ENCODE measurements around the gene ABAT. TPM values are rescaled to one million over a fixed set of nuclear protein-coding genes. Genes with fewer than 3 reads are reported as not detected.

The ABAT gene
- total and polyA plus RNA-seq, 4 donors = 4.4 to 14.0 (median 7.1) TPM

DNA sequence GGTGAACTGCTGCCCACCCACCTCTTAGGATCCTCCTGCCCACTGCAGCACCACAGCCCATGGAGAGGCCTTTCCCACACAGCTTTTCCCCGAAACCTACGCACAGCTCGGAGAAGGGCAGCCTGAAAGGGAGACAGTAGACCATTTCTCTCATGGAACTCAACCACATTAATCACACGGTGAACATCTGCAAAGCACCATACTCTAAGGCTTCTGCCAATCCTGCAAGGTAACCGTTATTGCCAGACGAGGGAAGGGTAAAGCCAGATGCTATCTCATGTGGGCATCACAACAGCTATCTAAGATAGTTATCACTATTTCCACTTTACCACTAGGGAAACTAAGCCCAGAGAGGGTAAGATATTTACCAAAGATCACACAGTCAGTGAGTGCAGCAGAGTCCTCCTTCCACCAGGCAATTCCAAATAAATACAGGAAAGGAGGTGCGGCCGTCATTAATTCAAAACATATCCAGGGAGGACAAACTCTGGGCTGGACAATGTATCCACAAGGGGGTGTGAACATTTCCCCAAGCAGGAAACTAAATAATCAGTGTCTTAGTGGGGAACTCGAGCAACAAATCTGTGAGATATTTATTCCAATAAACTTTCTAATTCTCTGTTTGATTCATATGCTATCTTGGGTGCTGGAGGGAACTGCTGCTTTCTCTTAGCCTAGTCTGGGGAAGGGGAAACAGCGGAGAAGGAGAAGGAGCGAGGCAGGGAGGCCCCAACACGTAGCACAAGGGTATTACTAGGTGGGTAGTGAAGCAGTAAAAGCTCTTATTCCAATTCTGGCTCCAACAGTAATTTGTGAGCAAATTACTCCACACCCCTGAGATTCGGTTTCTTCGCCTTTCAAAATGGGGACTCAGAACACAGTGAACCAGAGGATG is 122.3 kb downstream of the ABAT start:
- no peak for DNase-seq
- TF ChIP-seq, protein P1, sequence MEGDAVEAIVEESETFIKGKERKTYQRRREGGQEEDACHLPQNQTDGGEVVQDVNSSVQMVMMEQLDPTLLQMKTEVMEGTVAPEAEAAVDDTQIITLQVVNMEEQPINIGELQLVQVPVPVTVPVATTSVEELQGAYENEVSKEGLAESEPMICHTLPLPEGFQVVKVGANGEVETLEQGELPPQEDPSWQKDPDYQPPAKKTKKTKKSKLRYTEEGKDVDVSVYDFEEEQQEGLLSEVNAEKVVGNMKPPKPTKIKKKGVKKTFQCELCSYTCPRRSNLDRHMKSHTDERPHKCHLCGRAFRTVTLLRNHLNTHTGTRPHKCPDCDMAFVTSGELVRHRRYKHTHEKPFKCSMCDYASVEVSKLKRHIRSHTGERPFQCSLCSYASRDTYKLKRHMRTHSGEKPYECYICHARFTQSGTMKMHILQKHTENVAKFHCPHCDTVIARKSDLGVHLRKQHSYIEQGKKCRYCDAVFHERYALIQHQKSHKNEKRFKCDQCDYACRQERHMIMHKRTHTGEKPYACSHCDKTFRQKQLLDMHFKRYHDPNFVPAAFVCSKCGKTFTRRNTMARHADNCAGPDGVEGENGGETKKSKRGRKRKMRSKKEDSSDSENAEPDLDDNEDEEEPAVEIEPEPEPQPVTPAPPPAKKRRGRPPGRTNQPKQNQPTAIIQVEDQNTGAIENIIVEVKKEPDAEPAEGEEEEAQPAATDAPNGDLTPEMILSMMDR (IDR thresholded peaks at IDR 0.05; ENCODE audit: control extremely low read depth, extremely low read depth) = no peak
- ATAC-seq (ENCODE audit: insufficient read depth, low FRiP score) = no peak
- 43 to 47% methylated on average over 14 of the region's 14 CpGs for WGBS, 2 donors
- Histone ChIP-seq H3K9ac (ENCODE audit: insufficient read depth in 1 of 2, low read length in 2 of 2) (peak overlapping the region; percentile 31 to 82), H3K27me3 (ENCODE audit: control insufficient read depth in 3 of 3, insufficient read depth in 3 of 3, low read length in 2 of 3) (no peaks in the 10 kb centered on the region), H3K4me1 (ENCODE audit: control insufficient read depth in 5 of 5, insufficient read depth in 5 of 5, low read length in 5 of 5) (peaks cover 8 to 22% (median 11%) of the 10 kb centered on the region in 5 donors), H3K4me3 (peak overlapping the region; percentile 43), H3K9me3 (ENCODE audit: control insufficient read depth in 4 of 4, insufficient read depth in 3 of 4, low read length in 3 of 4) (no peaks in the 10 kb centered on the region), H3K36me3 (ENCODE audit: control insufficient read depth in 4 of 4, insufficient read depth in 4 of 4, low read length in 4 of 4) (peaks cover under 1 to 10% (median under 1%) of the 10 kb centered on the region in 4 donors), H3K27ac (ENCODE audit: low read depth in 1 of 2, low read length in 1 of 2) (peak overlapping the region; percentile 21 to 50)

DNA sequence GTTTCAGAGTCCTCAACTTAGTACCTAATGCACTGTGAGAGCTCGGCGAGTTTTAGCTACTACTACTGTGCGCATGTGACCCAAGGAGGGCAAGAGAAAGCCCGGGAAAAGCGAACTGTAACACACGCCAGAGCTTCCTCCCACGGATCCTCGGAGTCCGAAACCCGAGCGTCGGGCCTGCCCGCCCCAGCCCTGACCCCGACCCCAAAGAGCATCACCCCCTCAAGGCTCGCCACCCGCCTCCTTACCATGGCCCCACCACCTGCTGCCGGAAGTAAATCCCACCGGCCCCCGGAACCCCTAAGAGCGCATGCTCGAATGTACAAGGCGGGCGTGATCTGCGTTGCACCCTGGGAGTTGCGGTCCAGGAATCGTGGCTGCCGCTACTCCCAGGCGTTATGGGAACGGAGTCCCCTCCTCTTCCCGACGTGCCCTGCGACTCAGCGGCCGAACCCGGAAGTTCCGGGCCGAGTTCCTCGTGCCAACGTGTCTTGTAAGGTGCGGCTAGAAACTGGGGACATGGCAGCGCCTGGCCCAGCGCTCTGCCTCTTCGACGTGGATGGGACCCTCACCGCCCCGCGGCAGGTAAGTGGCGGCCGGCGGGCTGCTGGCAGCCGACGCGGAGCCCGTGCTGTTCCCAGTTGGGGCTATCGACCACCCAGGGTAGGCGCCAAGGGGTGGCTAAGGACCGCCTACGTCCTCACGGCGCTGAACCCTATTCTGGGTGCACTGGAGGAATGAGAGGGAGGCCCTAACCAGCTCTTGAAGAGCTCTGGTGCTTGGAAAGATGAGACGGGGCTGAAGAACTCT is 123.2 kb downstream of the ABAT start, which contains the start of the genes PMM2 and TMEM186:
Gene PMM2, plus strand, starts transcription at position 476 of the 810 bp plus-strand sequence. Its CDS starts 44 bp downstream, at position 520.
Gene TMEM186, minus strand, starts transcription at position 276 of the 810 bp plus-strand sequence. Its CDS starts 25 bp downstream, at position 251.
- Histone ChIP-seq H3K27me3 (ENCODE audit: control insufficient read depth in 3 of 3, insufficient read depth in 3 of 3, low read length in 2 of 3) (no peaks in the 10 kb centered on the region), H3K4me1 (ENCODE audit: control insufficient read depth in 5 of 5, insufficient read depth in 5 of 5, low read length in 5 of 5) (peaks cover 8 to 22% (median 11%) of the 10 kb centered on the region in 5 donors), H3K36me3 (ENCODE audit: control insufficient read depth in 4 of 4, insufficient read depth in 4 of 4, low read length in 4 of 4) (peaks cover 5 to 11% (median 8%) of the 10 kb centered on the region in 4 donors), H3K9ac (ENCODE audit: insufficient read depth in 1 of 2, low read length in 2 of 2) (peak within 1 kb of the TSS; percentile 50 to 82), H3K27ac (ENCODE audit: low read depth in 1 of 2, low read length in 1 of 2) (peak within 1 kb of the TSS; percentile 89 to 90), H3K9me3 (ENCODE audit: control insufficient read depth in 4 of 4, insufficient read depth in 3 of 4, low read length in 3 of 4) (no peaks in the 10 kb centered on the region), H3K4me3 (peak within 1 kb of the TSS; percentile 97)
- WGBS, 2 donors = 1% methylated on average over 56 to 61 of the region's 61 CpGs
- TF ChIP-seq, protein P1 (IDR thresholded peaks at IDR 0.05; ENCODE audit: control extremely low read depth, extremely low read depth) = no peak
- DNase-seq (peak; percentile 95 to 98 (median 96)), ATAC-seq (ENCODE audit: insufficient read depth, low FRiP score) (peak; percentile 97)

DNA sequence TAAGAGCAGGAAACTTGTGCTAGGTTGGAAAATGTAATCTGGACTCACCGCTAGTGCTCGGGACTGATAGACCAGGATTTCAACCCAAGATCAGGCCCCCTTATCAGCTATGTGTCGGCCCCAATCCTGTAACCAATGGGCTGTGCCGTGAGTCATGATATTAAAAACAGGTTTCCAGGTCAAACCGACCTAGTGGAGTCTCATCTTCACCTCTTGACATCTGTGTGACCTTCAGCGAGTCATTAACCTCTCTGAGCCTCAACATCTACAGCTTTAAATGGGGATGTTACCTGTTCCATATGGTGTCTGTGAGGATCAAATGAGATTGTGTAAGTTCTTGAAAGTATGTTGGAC is 123.7 kb downstream of the ABAT start:
- H3K4me1 ChIP-seq (ENCODE audit: control insufficient read depth in 5 of 5, insufficient read depth in 5 of 5, low read length in 5 of 5) = peaks cover 8 to 22% (median 11%) of the 10 kb centered on the region in 5 donors
- DNase-seq (no peak), ATAC-seq (ENCODE audit: insufficient read depth, low FRiP score) (no peak)
- WGBS, 2 donors = 2 to 3% methylated on average over 6 of the region's 6 CpGs
- H3K36me3 ChIP-seq (ENCODE audit: control insufficient read depth in 4 of 4, insufficient read depth in 4 of 4, low read length in 4 of 4) = peaks cover 5 to 15% (median 13%) of the 10 kb centered on the region in 4 donors
- H3K9ac ChIP-seq (ENCODE audit: insufficient read depth in 1 of 2, low read length in 2 of 2) = peak overlapping the region; percentile 50 to 72
- TF ChIP-seq, protein P1 (IDR thresholded peaks at IDR 0.05; ENCODE audit: control extremely low read depth, extremely low read depth) = no peak
- H3K27ac ChIP-seq (ENCODE audit: low read depth in 1 of 2, low read length in 1 of 2) = peak overlapping the region; percentile 89 to 90
- H3K4me3 ChIP-seq = peak overlapping the region; percentile 97
- no peaks in the 10 kb centered on the region for H3K9me3 ChIP-seq (ENCODE audit: control insufficient read depth in 4 of 4, insufficient read depth in 3 of 4, low read length in 3 of 4)
- no peaks in the 10 kb centered on the region for H3K27me3 ChIP-seq (ENCODE audit: control insufficient read depth in 3 of 3, insufficient read depth in 3 of 3, low read length in 2 of 3)
